GM12878 (cell line): ENCODE data around the gene HS3ST2. TPM values are rescaled to one million over a fixed set of nuclear protein-coding genes. Genes with fewer than 3 reads are reported as not detected.

Source experiments
- ATAC-seq: fragments of 200-7000 bp; cut with Tn5 transposase; 3 replicates; pipeline ENCODE4 v1.9.1; 2020; ENCODE audit warnings: mild to moderate bottlenecking, moderate library complexity
- BruUV-seq: library from RNA; stranded (reverse); fragments of 400-500 nt; replicated peaks from 2 replicates; lab custom pipeline; 2021; lab: Mats Ljungman, UMichigan
- CTCF ChIA-PET: fragments of 300-600 bp; sonication (Branson Sonifier 250); formaldehyde crosslinking; extraction: SDS; loops from one replicate; lab custom pipeline; 2021; ENCODE audit warnings: inconsistent platforms; lab: Yijun Ruan, JAX
- POLR2A ChIA-PET: fragments of 350-600 bp; formaldehyde crosslinking; extraction: SDS; loops from one replicate; lab custom pipeline; 2021; ENCODE audit warnings: inconsistent platforms; lab: Charles Lee
- RAD21 ChIA-PET: fragments of 300-600 bp; sonication (Branson Sonifier 250); formaldehyde crosslinking; loops from one replicate; lab custom pipeline; 2023; ENCODE audit warnings: antibody characterized with exemption; ENCODE audit not compliant: unreplicated experiment; lab: Charles Lee
- SMC1A ChIA-PET: fragments of 300-600 bp; sonication (Branson Sonifier 250); formaldehyde crosslinking; loops from one replicate; lab custom pipeline; 2023; ENCODE audit not compliant: unreplicated experiment, uncharacterized antibody; lab: Charles Lee
- DNase-seq: peaks from one replicate; pipeline ENCODE4 v3.0.0-alpha.2; 2011; ENCODE audit warnings: low read depth, low spot score
- FAIRE-seq: peaks from 3 replicates; lab custom pipeline; 2011; peaks lifted over from hg19 to GRCh38; lab: Jason Lieb, UNC
- H2AFZ ChIP-seq: 2 replicates; pipeline ENCODE4 v1.6.0; 2011; ENCODE audit warnings: low read depth, low read length, control low read depth; ENCODE audit not compliant: control insufficient read depth
- H3K27ac ChIP-seq: 2 replicates; pipeline ENCODE4 v1.5.1; 2011; ENCODE audit warnings: control low read depth; ENCODE audit not compliant: control insufficient read depth, insufficient read depth
- H3K27me3 ChIP-seq, 2 experiments: replicated peaks in 1 of 2; 2 replicates each; pipeline versions ENCODE4 v1.6.0 to v1.6.1; 2011; ENCODE audit warnings: low read length in 1 of 2; ENCODE audit not compliant: control insufficient read depth in 2 of 2, insufficient read depth in 2 of 2
- H3K36me3 ChIP-seq, 2 experiments: 2 replicates each; pipeline ENCODE4 v1.5.1; 2011; ENCODE audit warnings: low read length in 1 of 2; ENCODE audit not compliant: control insufficient read depth in 2 of 2, insufficient read depth in 2 of 2
- H3K4me1 ChIP-seq: 2 replicates; pipeline ENCODE4 v1.6.1; 2011; ENCODE audit warnings: mild to moderate bottlenecking, low read length, moderate library complexity, mixed read lengths; ENCODE audit not compliant: control insufficient read depth, insufficient read depth
- H3K4me2 ChIP-seq: 2 replicates; pipeline ENCODE4 v1.6.0; 2011; ENCODE audit warnings: control low read depth; ENCODE audit not compliant: control insufficient read depth, insufficient read depth
- H3K4me3 ChIP-seq: fragments of 200-600 bp; sonication (generic); 2 replicates; pipeline ENCODE4 v1.5.1; 2016
- H3K79me2 ChIP-seq: 2 replicates; pipeline ENCODE4 v1.6.0; 2011; ENCODE audit warnings: low read length; ENCODE audit not compliant: control insufficient read depth, insufficient read depth
- H3K9ac ChIP-seq: 2 replicates; pipeline ENCODE4 v1.8.0; 2011; ENCODE audit warnings: low read length, control low read depth, mixed read lengths; ENCODE audit not compliant: control insufficient read depth, insufficient read depth
- H3K9me3 ChIP-seq: replicated peaks from 3 replicates; pipeline ENCODE4 v1.5.1; 2011; ENCODE audit warnings: mild to moderate bottlenecking, low read length; ENCODE audit not compliant: control insufficient read depth, insufficient read depth
- H4K20me1 ChIP-seq: 2 replicates; pipeline ENCODE4 v1.6.0; 2011; ENCODE audit not compliant: control insufficient read depth, insufficient read depth
- CEBPZ ChIP-seq: fragments of 150-350 bp; IDR thresholded peaks from 2 replicates; pipeline ENCODE4 v1.6.1; 2016; ENCODE audit warnings: low read depth, low read length
- GABPA ChIP-seq: IDR thresholded peaks from 2 replicates; pipeline ENCODE4 v1.6.1; 2014; ENCODE audit warnings: antibody characterized with exemption, low read depth, mild to moderate bottlenecking, inconsistent platforms
- IKZF2 ChIP-seq, 2 experiments: fragments of 450-650 bp; IDR thresholded peaks; 2 replicates each; pipeline ENCODE4 v1.6.1; 2017; ENCODE audit warnings: mild to moderate bottlenecking in 2 of 2, moderate library complexity in 2 of 2
- IRF4 ChIP-seq: IDR thresholded peaks from 2 replicates; pipeline ENCODE4 v1.6.1; 2011; ENCODE audit warnings: low read depth, low read length
- MTA3 ChIP-seq: IDR thresholded peaks from 2 replicates; pipeline ENCODE4 v1.6.1; 2012; ENCODE audit warnings: low read length, inconsistent platforms, borderline replicate concordance
- NFXL1 ChIP-seq: fragments of 450-650 bp; IDR thresholded peaks from 2 replicates; pipeline ENCODE4 v1.6.1; 2017; ENCODE audit warnings: antibody characterized with exemption, mild to moderate bottlenecking, borderline replicate concordance
- NR2F1 ChIP-seq: fragments of 450-650 bp; conservative IDR thresholded peaks from 2 replicates; pipeline ENCODE4 v1.6.1; 2017; ENCODE audit warnings: mild to moderate bottlenecking
- PAX5 ChIP-seq: IDR thresholded peaks from 2 replicates; pipeline ENCODE4 v1.6.1; 2011; ENCODE audit warnings: low read depth, low read length, borderline replicate concordance
- POLR2A ChIP-seq: IDR thresholded peaks from 2 replicates; pipeline ENCODE4 v1.6.1; 2011; ENCODE audit warnings: low read depth, mild to moderate bottlenecking, low read length
- PRDM15 ChIP-seq: fragments of 450-650 bp; formaldehyde crosslinking; IDR thresholded peaks from 2 replicates; pipeline ENCODE4 v1.4.0; 2020; ENCODE audit warnings: mild to moderate bottlenecking, moderate library complexity
- RB1 ChIP-seq: fragments of 450-650 bp; formaldehyde crosslinking; IDR thresholded peaks from 2 replicates; pipeline ENCODE4 v1.6.1; 2017; ENCODE audit warnings: mild to moderate bottlenecking, borderline replicate concordance
- SIX5 ChIP-seq: IDR thresholded peaks from 2 replicates; pipeline ENCODE4 v1.6.1; 2011; ENCODE audit warnings: mild to moderate bottlenecking, low read depth, low read length, moderate library complexity; ENCODE audit not compliant: severe bottlenecking
- SUPT20H ChIP-seq: IDR thresholded peaks from 2 replicates; pipeline ENCODE4 v1.6.1; 2011; ENCODE audit warnings: low read depth, mild to moderate bottlenecking, low read length, moderate library complexity, borderline replicate concordance; ENCODE audit not compliant: control insufficient read depth
- TARDBP ChIP-seq: IDR thresholded peaks from 2 replicates; pipeline ENCODE4 v1.6.1; 2016; ENCODE audit warnings: borderline replicate concordance
- WGBS: methylation state at CpG from one replicate; pipeline ENCODE4 v1.1.6; 2016; ENCODE audit warnings: low lambda C conversion rate; ENCODE audit not compliant: insufficient replicate concordance, insufficient coverage; ENCODE audit errors: missing lambda C conversion rate; 5-methylcytosine and 5-hydroxymethylcytosine counted together
- in situ Hi-C: fragments of 300-500 bp; cut with MboI; formaldehyde crosslinking; loops from 9 replicates; pipeline ENCODE4 v1.14.3; 2018; ENCODE audit warnings: mixed read lengths
- intact Hi-C: fragments of 100-400 bp; cut with micrococcal nuclease; formaldehyde crosslinking; loops from one replicate; pipeline ENCODE4 v1.14.2; 2022; ENCODE audit not compliant: unreplicated experiment
- polyA plus RNA-seq, 11 experiments: library from polyadenylated mRNA; depleted of rRNA in 4 of 11; unstranded in 6 of 11; stranded (reverse) in 5 of 11; fragments of >200 nt; fragmentation: Nextera tagmentation in 4 of 11; fragmentation: Illumina TruSeq in 1 of 11; extraction: Ambion mirVana in 4 of 11; extraction: Trizol in 1 of 11; gene quantifications; 1 replicate in 1 of 11; 2 replicates in 10 of 11; pipeline versions ENCODE4 v1.2.1 to v1.2.3, GENCODE V29; 2011 to 2016; ENCODE audit warnings: inconsistent platforms in 2 of 11, missing spikeins in 2 of 11, low read depth in 1 of 11
- total RNA-seq, 4 experiments: library from RNA; depleted of rRNA in 3 of 4; stranded (reverse); fragments of >200 nt in 3 of 4; fragmentation: Illumina TruSeq in 1 of 4; extraction: Trizol in 1 of 4; gene quantifications; 2 replicates each; pipeline versions ENCODE4 v1.2.1 to v1.2.3, GENCODE V29; 2013 to 2021
- TF ChIP-seq, protein P1 (sequence below): fragments of 450-650 bp; IDR thresholded peaks from 2 replicates; pipeline ENCODE4 v1.6.1; 2017; ENCODE audit warnings: mild to moderate bottlenecking

Gene HS3ST2
- total and polyA plus RNA-seq, 10 of the 15 experiments (the other 5 are each of a cell fraction or from before 2014, with no cell fraction given) = not detected

- no peak for TF ChIP-seq IRF4
Measured at GRCh38 chr16:22784690-22785214, 29.2 kb upstream of the HS3ST2 start (continued).

GRCh38 chr16:22785552-22785951 lies 28.4 kb upstream of the HS3ST2 start:
- WGBS = 3% methylated on average over 5 of the region's 5 CpGs
- TF ChIP-seq POLR2A (no peak), RB1 (no peak), PRDM15 (no peak), MTA3 (no peak), NFXL1 (no peak), NR2F1 (no peak), GABPA (no peak), TARDBP (no peak), SUPT20H (no peak), PAX5 (no peak), IKZF2 (IDR thresholded peaks at IDR 0.05) (no peak), CEBPZ (no peak), SIX5 (no peak)
- TF ChIP-seq, protein P1, sequence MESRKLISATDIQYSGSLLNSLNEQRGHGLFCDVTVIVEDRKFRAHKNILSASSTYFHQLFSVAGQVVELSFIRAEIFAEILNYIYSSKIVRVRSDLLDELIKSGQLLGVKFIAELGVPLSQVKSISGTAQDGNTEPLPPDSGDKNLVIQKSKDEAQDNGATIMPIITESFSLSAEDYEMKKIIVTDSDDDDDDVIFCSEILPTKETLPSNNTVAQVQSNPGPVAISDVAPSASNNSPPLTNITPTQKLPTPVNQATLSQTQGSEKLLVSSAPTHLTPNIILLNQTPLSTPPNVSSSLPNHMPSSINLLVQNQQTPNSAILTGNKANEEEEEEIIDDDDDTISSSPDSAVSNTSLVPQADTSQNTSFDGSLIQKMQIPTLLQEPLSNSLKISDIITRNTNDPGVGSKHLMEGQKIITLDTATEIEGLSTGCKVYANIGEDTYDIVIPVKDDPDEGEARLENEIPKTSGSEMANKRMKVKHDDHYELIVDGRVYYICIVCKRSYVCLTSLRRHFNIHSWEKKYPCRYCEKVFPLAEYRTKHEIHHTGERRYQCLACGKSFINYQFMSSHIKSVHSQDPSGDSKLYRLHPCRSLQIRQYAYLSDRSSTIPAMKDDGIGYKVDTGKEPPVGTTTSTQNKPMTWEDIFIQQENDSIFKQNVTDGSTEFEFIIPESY = no peak

More at GRCh38 chr16:22785552-22785951, 28.4 kb upstream of the HS3ST2 start:
- Histone ChIP-seq H3K4me1 (no peaks in the 10 kb centered on the region), H2AFZ (no peak overlapping the region), H3K36me3 (no peaks in the 10 kb centered on the region), H3K27ac (no peak overlapping the region), H4K20me1 (no peaks in the 10 kb centered on the region), H3K27me3 (no peaks in the 10 kb centered on the region), H3K9ac (no peak overlapping the region), H3K79me2 (no peaks in the 10 kb centered on the region), H3K4me3 (no peak overlapping the region), H3K4me2 (no peak overlapping the region), H3K9me3 (no peaks in the 10 kb centered on the region; the same call in 2 of the 3 replicates)
- ChIA-PET CTCF (no interaction called here), SMC1A (no interaction called here), RAD21 (no interaction called here), POLR2A (no interaction called here)
- ATAC-seq (no peak), DNase-seq (no peak), FAIRE-seq (no peak)
- in situ Hi-C loops (no loop called here), intact Hi-C loops (no loop called here)
- no TSS peak for BruUV-seq
